AG08396 (cell line): ENCODE data around the gene NEIL1.
"Not testable (repeated sequence)": the region's sequence is repeated elsewhere in the genome, so short reads cannot be mapped to it uniquely, and the experiment has no call there.

Experiments used
- DNase-seq: peaks from one replicate; pipeline ENCODE4 v3.0.0; 2012; ENCODE audit warnings: low spot score, mixed read lengths

Gene NEIL1

DNA sequence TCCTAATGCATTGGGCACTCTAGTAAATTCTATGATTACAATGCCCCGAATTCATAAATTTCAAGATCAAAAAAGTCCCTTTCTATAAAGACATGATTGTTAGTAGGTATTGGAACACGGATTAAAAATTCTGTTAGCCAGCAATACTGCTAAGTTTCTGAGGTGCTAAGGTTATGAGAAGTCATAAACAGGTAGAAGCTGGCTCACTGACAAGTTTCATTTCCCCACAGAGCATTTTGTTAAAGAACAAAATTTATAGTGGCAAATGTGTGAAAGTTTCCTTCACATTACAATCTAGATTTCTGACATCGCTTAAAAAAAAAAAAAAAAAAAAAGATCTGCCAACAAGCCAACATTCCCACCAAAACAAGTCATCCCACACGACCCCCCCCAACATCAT is 33.9 kb downstream of the NEIL1 start:
- DNase-seq: no peak

DNA sequence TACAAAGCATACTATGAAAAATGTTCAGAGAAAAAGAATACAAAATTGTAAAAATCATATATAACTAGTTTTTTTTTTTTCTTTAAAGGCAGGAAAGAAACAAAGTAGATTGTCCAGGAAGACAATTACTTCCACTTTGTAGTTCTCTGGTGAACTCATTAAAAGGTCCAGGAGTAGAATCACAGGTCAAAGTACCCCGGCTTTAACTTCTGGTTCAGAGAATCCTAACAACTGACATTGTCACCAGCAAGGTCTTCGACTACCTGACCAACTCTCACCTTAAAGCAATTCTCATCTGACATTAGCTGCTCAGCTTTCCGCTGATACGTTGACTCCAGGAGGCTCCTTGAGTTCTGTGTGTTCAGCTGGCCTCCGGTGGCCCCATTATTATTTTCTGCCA is 37.1 kb downstream of the NEIL1 start:
- not testable (repeated sequence) for DNase-seq

DNA sequence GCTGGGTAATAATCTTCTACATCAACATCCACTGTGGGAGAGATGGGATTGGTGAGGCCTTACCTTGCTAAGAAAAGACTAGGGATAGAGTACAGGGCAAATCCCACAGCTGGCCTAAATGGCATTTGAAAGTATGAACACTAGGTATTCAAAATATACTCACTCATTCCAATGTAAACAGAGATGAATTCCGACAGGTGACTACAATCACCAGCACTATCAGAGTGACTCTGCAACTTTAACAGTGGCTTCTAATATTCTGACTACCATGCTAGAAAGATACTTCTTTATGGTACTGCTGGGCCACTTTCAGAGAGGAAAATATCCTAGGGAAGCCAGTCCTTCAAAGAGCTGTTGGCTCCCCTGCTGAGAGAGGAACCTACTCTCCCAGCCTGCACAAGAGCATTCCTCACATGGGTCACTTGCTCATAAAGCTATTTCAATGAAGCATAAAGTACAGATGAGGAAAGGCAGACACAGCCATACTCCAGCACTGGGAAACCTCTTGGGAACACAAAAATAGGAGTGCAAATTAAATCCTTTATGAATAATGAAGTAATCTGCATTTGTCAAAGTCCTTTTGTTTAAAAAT is 43.0 kb downstream of the NEIL1 start:
- DNase-seq: peak; percentile 10

DNA sequence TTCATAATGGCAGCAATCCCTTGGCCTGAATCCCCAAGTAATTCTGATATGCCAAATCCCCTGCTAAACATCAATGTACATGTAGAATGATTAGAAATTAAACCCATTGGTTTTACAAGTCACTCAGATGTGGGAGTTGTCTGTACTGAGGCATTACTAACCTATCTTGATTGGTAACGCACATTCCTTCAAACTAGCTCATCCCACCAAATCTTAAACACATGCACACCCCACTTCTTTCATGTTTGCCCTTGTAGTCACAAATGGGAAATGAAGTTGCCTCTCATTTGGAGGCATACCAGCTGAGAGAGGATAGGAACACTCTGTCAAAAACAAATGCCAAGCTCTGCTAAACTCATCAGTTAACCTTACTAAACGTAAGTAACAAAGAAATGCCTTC is 50.7 kb downstream of the NEIL1 start:
- peak; percentile 30 for DNase-seq

DNA sequence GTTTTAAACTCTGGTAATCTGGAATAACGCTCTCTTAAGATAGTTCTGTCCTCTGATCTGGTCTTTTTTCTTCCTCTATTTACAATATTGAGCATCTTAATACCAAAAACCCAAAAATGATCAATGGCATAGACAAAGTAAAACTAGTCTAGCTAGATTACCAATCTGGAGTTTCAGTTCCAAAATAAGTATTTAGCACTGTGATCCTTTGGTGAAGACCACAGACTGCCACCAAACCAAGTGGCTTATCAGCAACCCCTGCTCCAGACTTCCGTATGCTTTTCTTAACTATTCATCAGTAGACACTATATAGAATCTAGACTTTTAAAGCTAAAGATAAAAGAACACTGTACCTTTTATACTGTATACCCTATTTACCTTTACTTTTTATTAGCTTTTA is 57.1 kb downstream of the NEIL1 start:
- DNase-seq: no peak
